M059J (cell line): Measurements from ENCODE around the gene RERGL. TPM values are rescaled to one million over a fixed set of nuclear protein-coding genes. Genes with fewer than 3 reads are reported as not detected.

Experiments
- total RNA-seq: library from RNA; depleted of rRNA; stranded (reverse); fragments of >200 nt; shearing (Covaris generic); gene quantifications from 2 replicates; pipeline ENCODE4 v1.2.3, GENCODE V29; 2014; rRNA removed

RERGL gene
- total RNA-seq, 1 experiment from 2014 or later: not detected

Other genes with a start within 250 kb of the RERGL start
- gene PIK3C2G, start 171.3 kb upstream of the RERGL start, total RNA-seq: 0.02 TPM in 1 of 2 replicates, not detected in the other